Prostate gland (tissue), 2 donors: ENCODE measurements around the gene PHF10. TPM values are rescaled to one million over a fixed set of nuclear protein-coding genes. Genes with fewer than 3 reads are reported as not detected.
"Not testable (repeated sequence)": the region's sequence is repeated elsewhere in the genome, so short reads cannot be mapped to it uniquely, and the experiment has no call there.

Experiments
- DNase-seq: peaks from one replicate; pipeline ENCODE4 v3.0.0-alpha.2; 2019; ENCODE audit warnings: low spot score
- H3K27ac ChIP-seq, 2 donors: fragments of 200-600 bp; sonication (generic); 2 replicates each; pipeline ENCODE4 v1.5.1; 2017 to 2019
- H3K27me3 ChIP-seq: fragments of 200-600 bp; sonication (generic); replicated peaks from 2 replicates; pipeline ENCODE4 v1.5.1; 2019; ENCODE audit not compliant: insufficient read depth
- H3K36me3 ChIP-seq, 2 donors: fragments of 200-600 bp; sonication (generic); 1 replicate in 1 of 2; 2 replicates in 1 of 2; pipeline versions ENCODE4 v1.5.1 to v1.8.1; 2017 to 2019
- H3K4me1 ChIP-seq: fragments of 200-600 bp; sonication (generic); replicated peaks from 2 replicates; pipeline ENCODE4 v1.5.1; 2019
- H3K4me3 ChIP-seq, 2 donors: fragments of 200-600 bp; sonication (generic); 2 replicates each; pipeline ENCODE4 v1.5.1; 2017 to 2019
- H3K9me3 ChIP-seq: fragments of 200-600 bp; sonication (generic); 2 replicates; pipeline ENCODE4 v1.5.1; 2017
- POLR2A ChIP-seq: fragments of 450-650 bp; IDR thresholded peaks from one replicate; pipeline ENCODE4 v1.6.1; 2016; ENCODE audit warnings: antibody characterized with exemption, mild to moderate bottlenecking
- POLR2AphosphoS5 ChIP-seq: sonication (generic); formaldehyde crosslinking; IDR thresholded peaks from one replicate; pipeline ENCODE4 v1.6.1; 2017; ENCODE audit warnings: antibody characterized with exemption
- WGBS: methylation state at CpG from one replicate; pipeline ENCODE4 v1.1.5; 2018; 5-methylcytosine and 5-hydroxymethylcytosine counted together
- intact Hi-C: fragments of 100-400 bp; cut with DNase I; formaldehyde crosslinking; loops from one replicate; pipeline ENCODE4 v1.14.2; 2022
- total RNA-seq, 2 donors: library from RNA; depleted of rRNA; stranded (reverse); fragments of >200 nt; gene quantifications; one replicate each; pipeline ENCODE4 v1.1.0, GENCODE V29; 2016
- TF ChIP-seq, protein P1 (sequence below), 4 experiments: fragments of 200-600 bp in 2 of 4; fragments of 450-650 bp in 2 of 4; sonication (generic) in 2 of 4; IDR thresholded peaks; 1 replicate in 3 of 4; 2 replicates in 1 of 4; pipeline ENCODE4 v1.5.1; 2016 to 2019; ENCODE audit warnings: antibody characterized with exemption in 4 of 4, mild to moderate bottlenecking in 2 of 4, moderate library complexity in 2 of 4

Gene PHF10
- total RNA-seq, 2 donors from 2014 or later = 45.9 to 50.4 TPM

- WGBS = 52% methylated on average over 5 of the region's 5 CpGs
- H3K27me3 ChIP-seq = no peaks in the 10 kb centered on the region
- intact Hi-C loops = no loop called here
- no peak overlapping the region for H3K27ac ChIP-seq
- no peak overlapping the region for H3K4me3 ChIP-seq
- no peaks in the 10 kb centered on the region for H3K9me3 ChIP-seq
- no peaks in the 10 kb centered on the region for H3K4me1 ChIP-seq
- TF ChIP-seq, protein P1, sequence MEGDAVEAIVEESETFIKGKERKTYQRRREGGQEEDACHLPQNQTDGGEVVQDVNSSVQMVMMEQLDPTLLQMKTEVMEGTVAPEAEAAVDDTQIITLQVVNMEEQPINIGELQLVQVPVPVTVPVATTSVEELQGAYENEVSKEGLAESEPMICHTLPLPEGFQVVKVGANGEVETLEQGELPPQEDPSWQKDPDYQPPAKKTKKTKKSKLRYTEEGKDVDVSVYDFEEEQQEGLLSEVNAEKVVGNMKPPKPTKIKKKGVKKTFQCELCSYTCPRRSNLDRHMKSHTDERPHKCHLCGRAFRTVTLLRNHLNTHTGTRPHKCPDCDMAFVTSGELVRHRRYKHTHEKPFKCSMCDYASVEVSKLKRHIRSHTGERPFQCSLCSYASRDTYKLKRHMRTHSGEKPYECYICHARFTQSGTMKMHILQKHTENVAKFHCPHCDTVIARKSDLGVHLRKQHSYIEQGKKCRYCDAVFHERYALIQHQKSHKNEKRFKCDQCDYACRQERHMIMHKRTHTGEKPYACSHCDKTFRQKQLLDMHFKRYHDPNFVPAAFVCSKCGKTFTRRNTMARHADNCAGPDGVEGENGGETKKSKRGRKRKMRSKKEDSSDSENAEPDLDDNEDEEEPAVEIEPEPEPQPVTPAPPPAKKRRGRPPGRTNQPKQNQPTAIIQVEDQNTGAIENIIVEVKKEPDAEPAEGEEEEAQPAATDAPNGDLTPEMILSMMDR (IDR thresholded peaks at IDR 0.05) = no peak
- no peak for TF ChIP-seq POLR2A
- no peak for TF ChIP-seq POLR2AphosphoS5
- H3K36me3 ChIP-seq = no peaks in the 10 kb centered on the region
- DNase-seq = no peak
Observed at GRCh38 chr6:169700296-169700695, 24.0 kb downstream of the PHF10 start.

- H3K27me3 ChIP-seq, H3K36me3 ChIP-seq, H3K27ac ChIP-seq, DNase-seq, intact Hi-C loops, H3K9me3 ChIP-seq, H3K4me3 ChIP-seq, H3K4me1 ChIP-seq: not testable (repeated sequence)
- 93% methylated on average over 10 of the region's 10 CpGs for WGBS
Observed at GRCh38 chr6:169697115-169697514, 27.2 kb downstream of the PHF10 start.

DNA sequence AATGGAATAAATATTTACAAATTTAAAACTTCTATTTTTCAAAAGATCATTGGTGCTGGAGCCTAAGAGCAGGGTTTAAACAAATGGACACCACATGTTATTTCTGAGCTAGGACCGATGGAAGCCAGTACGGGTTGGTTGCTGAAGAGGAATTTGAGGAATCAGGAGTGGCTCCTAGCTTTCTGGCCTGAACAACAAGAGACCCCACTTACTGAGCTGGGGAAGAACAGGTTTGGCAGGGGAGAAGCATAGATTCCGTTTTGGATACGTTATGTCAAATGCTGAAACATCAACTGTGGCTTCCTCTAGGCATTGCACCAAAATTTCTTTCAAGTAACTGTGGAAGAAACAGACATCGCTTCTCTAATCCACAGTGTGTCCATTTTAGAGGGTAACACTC, 29.2 kb downstream of the PHF10 start:
- Histone ChIP-seq H3K4me1 (no peaks in the 10 kb centered on the region), H3K9me3 (no peaks in the 10 kb centered on the region), H3K27ac (no peak overlapping the region), H3K4me3 (no peak overlapping the region), H3K36me3 (no peaks in the 10 kb centered on the region), H3K27me3 (no peaks in the 10 kb centered on the region)
- intact Hi-C loops = no loop called here
- WGBS = 86% methylated on average over 5 of the region's 5 CpGs
- TF ChIP-seq POLR2AphosphoS5 = no peak
- TF ChIP-seq POLR2A = no peak
- TF ChIP-seq, protein P1 (IDR thresholded peaks at IDR 0.05) = no peak
- no peak for DNase-seq

DNA sequence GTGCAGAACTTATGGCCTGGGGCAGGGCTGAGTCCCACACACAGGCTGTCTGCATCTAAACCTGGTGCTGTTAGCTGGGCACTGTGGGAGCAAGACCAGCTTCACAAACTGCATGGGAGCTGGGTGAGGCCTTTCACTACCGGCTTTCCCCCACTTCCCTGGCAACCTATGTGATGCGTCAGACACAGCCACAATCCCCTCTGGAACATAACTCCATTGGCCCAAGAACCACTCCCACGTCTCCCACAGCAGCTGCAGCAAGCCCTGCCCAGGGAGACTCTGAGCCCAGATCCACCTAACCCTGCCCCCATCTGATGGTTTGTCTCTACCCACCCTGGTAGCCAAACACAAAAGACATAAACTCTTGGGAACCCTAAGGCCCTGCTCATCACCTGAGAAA, 31.8 kb downstream of the PHF10 start:
- H3K9me3 ChIP-seq = no peaks in the 10 kb centered on the region
- no peak for DNase-seq
- no peaks in the 10 kb centered on the region for H3K27me3 ChIP-seq
- H3K4me1 ChIP-seq = no peaks in the 10 kb centered on the region
- WGBS = 95% methylated on average over 3 of the region's 3 CpGs
- no peak for TF ChIP-seq POLR2A
- no peak overlapping the region for H3K4me3 ChIP-seq
- intact Hi-C loops = no loop called here
- H3K27ac ChIP-seq = no peak overlapping the region
- no peaks in the 10 kb centered on the region for H3K36me3 ChIP-seq

DNA sequence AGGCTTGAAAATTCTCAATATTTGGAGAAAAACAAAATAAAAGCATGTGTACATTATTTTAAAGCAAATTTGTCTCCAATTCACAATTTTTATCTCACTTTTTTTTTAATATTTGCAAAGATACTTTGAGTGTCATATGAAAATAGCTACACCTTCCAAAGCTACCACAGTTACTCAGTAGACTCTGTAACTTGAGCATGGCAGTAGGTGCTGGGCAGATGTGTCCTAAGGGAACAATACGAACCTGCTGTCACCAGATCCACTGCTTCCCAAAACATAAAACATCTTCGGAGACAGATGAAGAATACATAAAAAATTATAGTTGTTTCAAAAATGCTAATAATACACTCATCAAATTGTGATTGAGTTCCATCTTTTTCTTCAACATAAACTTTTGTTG, 33.0 kb downstream of the PHF10 start:
- intact Hi-C loops = no loop called here
- Histone ChIP-seq H3K4me1 (no peaks in the 10 kb centered on the region), H3K4me3 (no peak overlapping the region), H3K36me3 (no peaks in the 10 kb centered on the region), H3K27ac (no peak overlapping the region), H3K9me3 (no peaks in the 10 kb centered on the region), H3K27me3 (no peaks in the 10 kb centered on the region)
- TF ChIP-seq POLR2A = no peak
- TF ChIP-seq, protein P1 (IDR thresholded peaks at IDR 0.05) = no peak
- TF ChIP-seq POLR2AphosphoS5 = no peak
- 94% methylated on average over 2 of the region's 2 CpGs for WGBS
- no peak for DNase-seq

GRCh38 chr6:169689287-169689686, 35.0 kb downstream of the PHF10 start:
- Histone ChIP-seq H3K4me3 (no peak overlapping the region), H3K27ac (no peak overlapping the region), H3K9me3 (no peaks in the 10 kb centered on the region), H3K36me3 (no peaks in the 10 kb centered on the region), H3K4me1 (no peaks in the 10 kb centered on the region), H3K27me3 (no peaks in the 10 kb centered on the region)
- 99% methylated on average over 6 of the region's 6 CpGs for WGBS
- TF ChIP-seq, protein P1 (IDR thresholded peaks at IDR 0.05) = no peak
- no peak for TF ChIP-seq POLR2AphosphoS5
- TF ChIP-seq POLR2A = no peak
- DNase-seq = no peak
- intact Hi-C loops = no loop called here
